ENCODE measurements around the gene SAA1. TPM values are rescaled to one million over a fixed set of nuclear protein-coding genes. Genes with fewer than 3 reads are reported as not detected.

The SAA1 gene
- total RNA-seq, 1 donor from 2014 or later, result 60.4 TPM

DNA sequence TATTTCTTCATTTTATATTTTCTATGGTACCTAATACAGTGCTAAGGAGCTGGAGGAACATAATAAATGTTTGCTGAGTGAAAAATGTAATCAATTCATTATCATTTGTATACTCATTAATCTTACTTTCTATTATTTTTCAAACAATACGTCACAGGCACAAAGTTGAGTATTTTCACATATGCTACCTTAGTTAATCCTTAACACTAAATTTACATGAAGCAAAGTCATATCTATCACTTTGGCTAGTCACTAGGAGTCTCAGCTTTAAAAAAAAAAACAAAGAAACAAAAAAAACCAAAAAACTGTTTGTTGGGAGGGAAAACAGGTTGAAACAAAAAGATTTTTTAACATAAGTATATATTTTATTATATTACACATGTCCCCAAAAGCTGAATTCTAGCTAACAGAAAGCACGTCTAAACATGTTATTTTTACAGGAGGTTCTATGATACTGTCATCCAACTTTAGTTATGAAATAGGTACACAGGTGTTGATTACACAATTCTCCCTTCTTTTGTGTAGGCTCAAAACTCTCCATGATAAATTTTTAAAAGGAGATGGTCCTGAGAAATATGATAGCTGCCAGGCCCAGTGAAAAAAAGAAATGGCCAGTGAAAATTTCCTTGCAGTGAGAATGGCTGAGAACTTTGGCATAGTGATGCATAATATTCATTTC, 41.5 kb downstream of the SAA1 start:
- H3K4me3 ChIP-seq, result no peak overlapping the region
- H3K4me1 ChIP-seq, result peaks cover 4% of the 10 kb centered on the region
- intact Hi-C loops (cut with DNase I), result no loop called here
- TF ChIP-seq POLR2A (IDR thresholded peaks at IDR 0.05) (no peak), POLR2AphosphoS5 (IDR thresholded peaks at IDR 0.05; ENCODE audit: insufficient read depth in 1 of 2, low read depth in 1 of 2) (peak in 1 of 2 donors; percentile 38)
- H3K36me3 ChIP-seq, result peaks cover 2 to 41% of the 10 kb centered on the region in 2 donors
- H3K27ac ChIP-seq, result no peak overlapping the region
- no peaks in the 10 kb centered on the region for H3K27me3 ChIP-seq
- DNase-seq (ENCODE audit: extremely low spot score in 2 of 2), result no peak
- no peaks in the 10 kb centered on the region for H3K9me3 ChIP-seq

DNA sequence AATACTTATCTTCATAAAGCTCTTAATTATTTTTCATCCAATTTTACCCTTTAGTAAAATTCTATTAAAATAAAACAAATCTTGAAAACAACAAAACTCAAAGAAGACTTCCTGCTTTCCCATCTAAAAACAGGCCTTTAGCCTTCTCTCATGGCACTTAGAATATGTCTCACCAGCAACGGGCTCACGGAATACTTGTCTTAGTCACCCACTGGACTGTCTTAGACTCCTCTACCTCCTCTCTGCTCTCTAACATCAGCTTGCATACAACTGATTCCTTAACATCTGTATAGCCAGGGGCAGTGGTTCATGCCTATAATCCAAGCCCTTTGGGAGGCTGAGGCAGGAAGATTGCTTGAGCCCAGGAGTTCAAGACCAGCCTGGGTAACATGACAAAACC, 42.2 kb downstream of the SAA1 start:
- intact Hi-C loops (cut with DNase I), result no loop called here
- Histone ChIP-seq H3K27me3 (no peaks in the 10 kb centered on the region), H3K4me3 (no peak overlapping the region), H3K27ac (no peak overlapping the region), H3K9me3 (no peaks in the 10 kb centered on the region), H3K36me3 (peaks cover 2 to 41% of the 10 kb centered on the region in 2 donors), H3K4me1 (peaks cover 10% of the 10 kb centered on the region)
- DNase-seq (ENCODE audit: extremely low spot score in 2 of 2), result no peak
- TF ChIP-seq POLR2A (IDR thresholded peaks at IDR 0.05) (no peak), POLR2AphosphoS5 (IDR thresholded peaks at IDR 0.05; ENCODE audit: insufficient read depth in 1 of 2, low read depth in 1 of 2) (no peak)
- TF ChIP-seq, protein P1, sequence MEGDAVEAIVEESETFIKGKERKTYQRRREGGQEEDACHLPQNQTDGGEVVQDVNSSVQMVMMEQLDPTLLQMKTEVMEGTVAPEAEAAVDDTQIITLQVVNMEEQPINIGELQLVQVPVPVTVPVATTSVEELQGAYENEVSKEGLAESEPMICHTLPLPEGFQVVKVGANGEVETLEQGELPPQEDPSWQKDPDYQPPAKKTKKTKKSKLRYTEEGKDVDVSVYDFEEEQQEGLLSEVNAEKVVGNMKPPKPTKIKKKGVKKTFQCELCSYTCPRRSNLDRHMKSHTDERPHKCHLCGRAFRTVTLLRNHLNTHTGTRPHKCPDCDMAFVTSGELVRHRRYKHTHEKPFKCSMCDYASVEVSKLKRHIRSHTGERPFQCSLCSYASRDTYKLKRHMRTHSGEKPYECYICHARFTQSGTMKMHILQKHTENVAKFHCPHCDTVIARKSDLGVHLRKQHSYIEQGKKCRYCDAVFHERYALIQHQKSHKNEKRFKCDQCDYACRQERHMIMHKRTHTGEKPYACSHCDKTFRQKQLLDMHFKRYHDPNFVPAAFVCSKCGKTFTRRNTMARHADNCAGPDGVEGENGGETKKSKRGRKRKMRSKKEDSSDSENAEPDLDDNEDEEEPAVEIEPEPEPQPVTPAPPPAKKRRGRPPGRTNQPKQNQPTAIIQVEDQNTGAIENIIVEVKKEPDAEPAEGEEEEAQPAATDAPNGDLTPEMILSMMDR (IDR thresholded peaks at IDR 0.05), result no peak

DNA sequence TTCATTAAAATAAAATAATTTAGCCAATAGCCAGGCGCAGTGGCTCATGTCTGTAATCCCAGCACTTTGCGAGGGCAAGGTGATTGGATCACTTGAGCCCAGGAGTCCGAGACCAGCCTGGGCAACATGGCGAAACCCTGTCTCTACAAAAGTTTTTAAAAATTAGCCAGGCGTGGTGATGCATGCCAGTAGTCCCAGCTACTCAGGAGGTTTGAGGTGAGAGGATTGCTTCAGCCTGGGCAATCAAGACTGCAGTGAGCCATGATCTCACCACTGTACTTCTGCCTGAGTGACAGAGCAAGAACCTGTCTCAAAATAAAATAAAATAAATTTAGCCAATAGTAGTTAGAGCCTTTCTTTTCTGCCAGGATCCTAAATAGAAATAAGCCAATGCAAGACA, 43.6 kb downstream of the SAA1 start:
- Histone ChIP-seq H3K27ac (no peak overlapping the region), H3K4me1 (peaks cover 11% of the 10 kb centered on the region)

DNA sequence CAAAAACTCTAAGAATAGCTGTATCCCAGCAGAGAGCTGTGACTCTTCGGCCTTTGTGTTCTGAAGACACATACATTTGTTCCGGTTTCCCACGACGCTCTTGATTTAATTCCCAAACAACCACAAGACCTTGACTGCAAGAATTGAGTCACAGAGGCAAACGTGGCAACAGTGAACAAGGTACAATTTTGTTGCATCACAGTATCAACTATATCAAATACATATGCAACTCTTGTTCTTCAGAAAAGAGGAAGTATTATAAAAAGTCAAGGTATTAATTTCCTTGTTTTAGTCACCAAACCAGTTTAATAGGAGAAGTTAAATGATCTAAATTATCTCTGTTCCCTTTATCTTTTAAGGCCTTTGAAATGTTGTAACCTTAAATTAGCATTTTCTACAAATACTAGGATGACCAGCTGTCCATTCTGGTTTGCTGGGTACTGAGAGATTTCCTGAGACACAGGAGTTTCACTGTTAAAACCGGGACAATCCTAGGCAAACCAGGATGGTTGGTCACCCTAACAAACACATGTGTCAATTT, 44.8 kb downstream of the SAA1 start:
- Histone ChIP-seq H3K27ac (no peak overlapping the region), H3K4me3 (no peak overlapping the region), H3K27me3 (no peaks in the 10 kb centered on the region), H3K4me1 (peaks cover 11% of the 10 kb centered on the region), H3K9me3 (no peaks in the 10 kb centered on the region), H3K36me3 (peaks cover 0 to 28% of the 10 kb centered on the region in 2 donors)
- TF ChIP-seq POLR2A (IDR thresholded peaks at IDR 0.05), result no peak
- TF ChIP-seq, protein P1 (IDR thresholded peaks at IDR 0.05), result no peak
- peak in 1 of 2 donors; percentile 24 for TF ChIP-seq POLR2AphosphoS5 (IDR thresholded peaks at IDR 0.05; ENCODE audit: insufficient read depth in 1 of 2, low read depth in 1 of 2)
- intact Hi-C loops (cut with DNase I), result no loop called here
- DNase-seq (ENCODE audit: extremely low spot score in 2 of 2), result no peak

More for the DNA sequence above, 43.6 kb downstream of the SAA1 start:
- DNase-seq (ENCODE audit: extremely low spot score in 2 of 2), result no peak
- H3K4me3 ChIP-seq, result no peak overlapping the region
- no peaks in the 10 kb centered on the region for H3K9me3 ChIP-seq
- intact Hi-C loops (cut with DNase I), result no loop called here
- TF ChIP-seq POLR2A (IDR thresholded peaks at IDR 0.05), result no peak
- no peaks in the 10 kb centered on the region for H3K27me3 ChIP-seq
- H3K36me3 ChIP-seq, result peaks cover 2 to 33% of the 10 kb centered on the region in 2 donors

DNA sequence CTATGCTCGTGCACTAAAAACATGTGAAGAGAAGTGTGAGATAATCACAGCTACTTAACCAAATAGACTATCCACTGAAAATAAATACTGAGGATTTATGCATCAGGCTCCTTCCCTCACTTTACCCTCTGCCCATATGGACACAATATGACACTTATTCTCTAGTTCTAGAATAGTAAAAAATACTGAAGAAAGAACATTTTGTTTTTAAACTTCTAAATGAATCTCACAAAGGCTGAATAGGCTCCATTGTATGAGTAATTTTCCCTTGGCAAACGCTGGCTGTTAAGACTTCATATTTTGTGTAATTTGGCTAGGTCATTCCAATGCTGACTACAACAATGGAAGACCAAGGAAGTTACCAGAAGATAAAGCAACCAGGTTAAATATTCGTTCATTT, 45.9 kb downstream of the SAA1 start:
- H3K4me1 ChIP-seq, result peaks cover 11% of the 10 kb centered on the region
- no peaks in the 10 kb centered on the region for H3K27me3 ChIP-seq
- no peak for DNase-seq (ENCODE audit: extremely low spot score in 2 of 2)
- intact Hi-C loops (cut with DNase I), result no loop called here
- peaks cover 0 to 28% of the 10 kb centered on the region in 2 donors for H3K36me3 ChIP-seq
- no peaks in the 10 kb centered on the region for H3K9me3 ChIP-seq
- no peak overlapping the region for H3K4me3 ChIP-seq
- H3K27ac ChIP-seq, result peak overlapping the region; percentile 3
- TF ChIP-seq POLR2AphosphoS5 (IDR thresholded peaks at IDR 0.05; ENCODE audit: insufficient read depth in 1 of 2, low read depth in 1 of 2), result no peak
- TF ChIP-seq, protein P1 (IDR thresholded peaks at IDR 0.05), result no peak
- no peak for TF ChIP-seq POLR2A (IDR thresholded peaks at IDR 0.05)
